Lung (tissue), 12 donors: ENCODE measurements around the gene ASCL2. TPM values are rescaled to one million over a fixed set of nuclear protein-coding genes. Genes with fewer than 3 reads are reported as not detected.
A peak's percentile ranks its signal among the peaks of the same experiment; 100 is the strongest.

Experiments
- ATAC-seq: fragments of 200-7000 bp; cut with Tn5 transposase; one replicate; pipeline ENCODE4 v1.9.1; 2020; ENCODE audit warnings: moderate number of reproducible peaks; ENCODE audit not compliant: insufficient read depth, low FRiP score
- DNase-seq, 3 donors: peaks; one replicate each; pipeline ENCODE4 v3.0.0-alpha.2; 2013 to 2017
- H3K27ac ChIP-seq, 2 donors: one replicate each; pipeline ENCODE4 v1.5.1; 2013; ENCODE audit warnings: mild to moderate bottlenecking in 2 of 2, moderate library complexity in 2 of 2, control low read depth in 1 of 2, inconsistent platforms in 1 of 2, low read depth in 1 of 2, low read length in 1 of 2
- H3K27me3 ChIP-seq, 3 donors: one replicate each; pipeline ENCODE4 v1.5.1; 2013; ENCODE audit warnings: low read length in 2 of 3; ENCODE audit not compliant: control insufficient read depth in 3 of 3, insufficient read depth in 3 of 3
- H3K36me3 ChIP-seq, 4 donors: one replicate each; pipeline ENCODE4 v1.5.1; 2013; ENCODE audit warnings: low read length in 4 of 4, mild to moderate bottlenecking in 1 of 4, moderate library complexity in 1 of 4; ENCODE audit not compliant: control insufficient read depth in 4 of 4, insufficient read depth in 4 of 4
- H3K4me1 ChIP-seq, 5 donors: one replicate each; pipeline ENCODE4 v1.5.1; 2013; ENCODE audit warnings: low read length in 5 of 5, mild to moderate bottlenecking in 2 of 5, moderate library complexity in 1 of 5; ENCODE audit not compliant: control insufficient read depth in 5 of 5, insufficient read depth in 5 of 5
- H3K4me3 ChIP-seq: one replicate; pipeline ENCODE4 v1.5.1; 2013; ENCODE audit warnings: mild to moderate bottlenecking, control low read depth, moderate library complexity
- H3K9ac ChIP-seq, 2 donors: one replicate each; pipeline ENCODE4 v1.5.1; 2013; ENCODE audit warnings: low read length in 2 of 2, control low read depth in 1 of 2; ENCODE audit not compliant: insufficient read depth in 1 of 2
- H3K9me3 ChIP-seq, 4 donors: one replicate each; pipeline ENCODE4 v1.5.1; 2013; ENCODE audit warnings: low read length in 3 of 4, mild to moderate bottlenecking in 1 of 4, moderate library complexity in 1 of 4; ENCODE audit not compliant: control insufficient read depth in 4 of 4, insufficient read depth in 3 of 4
- WGBS, 2 donors: extraction: QIAGEN DNeasy Blood & Tissue Kit; methylation state at CpG; one replicate each; pipeline ENCODE4 v1.1.7; 2013; 5-methylcytosine and 5-hydroxymethylcytosine counted together
- polyA plus RNA-seq, 2 donors: library from polyadenylated mRNA; stranded (reverse); fragments of 200-250 nt; gene quantifications; one replicate each; pipeline ENCODE4 v1.2.1, GENCODE V29; 2013
- total RNA-seq, 2 donors: library from RNA; depleted of rRNA in 1 of 2; stranded (reverse); fragments of >200 nt in 1 of 2; gene quantifications; one replicate each; pipeline ENCODE4 v1.2.1, GENCODE V29; 2014 to 2021
- TF ChIP-seq, protein P1 (sequence below): IDR thresholded peaks from 2 replicates; pipeline ENCODE4 v1.5.1; 2012; ENCODE audit warnings: mild to moderate bottlenecking; ENCODE audit errors: control extremely low read depth, extremely low read depth
- donor health status: control.
- donor health status: control.
- donor health status: Bipolar disorder and iron deficiency.
- donor health status: healthy.
- donor health status: DM: yes; HTN: yes; CAD: no.

The ASCL2 gene
- total and polyA plus RNA-seq, 4 donors, result 0.94 to 2.4 (median 2.2) TPM; not detected in 1

DNA sequence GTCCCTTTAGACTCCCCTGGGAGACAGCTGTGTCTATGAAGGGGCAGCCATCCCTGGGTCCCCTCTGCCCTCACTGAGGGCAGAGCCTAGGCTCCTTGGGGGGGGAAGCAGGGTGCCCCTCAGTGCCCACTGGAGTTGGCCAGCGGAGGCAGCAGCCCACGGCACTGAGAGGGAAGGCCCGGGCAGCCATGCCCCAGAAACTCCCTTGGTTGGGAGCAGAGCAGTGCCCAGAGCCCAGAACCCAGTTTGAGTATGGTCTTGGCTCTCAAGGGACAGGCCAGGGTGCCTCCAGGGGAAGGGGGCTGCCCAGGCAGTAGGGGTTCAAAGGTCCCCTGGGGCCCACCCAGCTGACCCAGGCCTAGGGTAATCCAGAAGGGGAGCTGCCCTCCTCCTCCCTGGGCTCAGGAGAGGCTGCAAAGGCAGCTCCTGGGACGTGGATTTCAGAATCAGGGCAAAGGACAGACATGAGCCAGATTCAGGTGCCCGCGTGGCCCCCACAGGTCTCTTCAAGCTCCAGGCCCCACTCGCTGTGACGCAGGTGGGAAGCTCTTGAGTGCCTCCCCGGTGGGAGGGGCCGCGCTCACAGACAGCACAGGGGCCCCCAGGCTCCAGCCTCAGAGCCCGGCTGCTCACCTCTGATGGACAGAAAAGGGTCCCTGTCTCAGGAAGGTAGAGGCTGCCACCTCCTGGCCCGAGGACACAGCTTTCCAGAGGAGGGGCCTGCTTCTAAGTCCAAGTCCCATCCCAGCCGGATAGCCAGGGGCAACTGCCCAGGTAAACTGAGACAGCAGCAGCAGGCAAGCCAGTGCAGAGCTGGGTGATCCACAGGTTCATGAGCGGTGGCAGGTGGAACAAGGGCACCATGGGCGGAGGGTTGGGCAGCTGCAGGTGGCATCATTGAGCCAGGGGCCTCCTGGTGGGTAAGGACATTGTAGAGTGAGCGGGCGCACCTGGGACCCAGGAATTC lies 28.7 kb upstream of the ASCL2 start:
- H3K4me1 ChIP-seq, result peaks cover 0 to 20% (median 11%) of the 10 kb centered on the region in 5 donors
- no peak overlapping the region for H3K4me3 ChIP-seq
- no peaks in the 10 kb centered on the region for H3K9me3 ChIP-seq
- ATAC-seq, result no peak
- H3K27me3 ChIP-seq, result no peaks in the 10 kb centered on the region
- H3K27ac ChIP-seq, result no peak overlapping the region
- TF ChIP-seq, protein P1, sequence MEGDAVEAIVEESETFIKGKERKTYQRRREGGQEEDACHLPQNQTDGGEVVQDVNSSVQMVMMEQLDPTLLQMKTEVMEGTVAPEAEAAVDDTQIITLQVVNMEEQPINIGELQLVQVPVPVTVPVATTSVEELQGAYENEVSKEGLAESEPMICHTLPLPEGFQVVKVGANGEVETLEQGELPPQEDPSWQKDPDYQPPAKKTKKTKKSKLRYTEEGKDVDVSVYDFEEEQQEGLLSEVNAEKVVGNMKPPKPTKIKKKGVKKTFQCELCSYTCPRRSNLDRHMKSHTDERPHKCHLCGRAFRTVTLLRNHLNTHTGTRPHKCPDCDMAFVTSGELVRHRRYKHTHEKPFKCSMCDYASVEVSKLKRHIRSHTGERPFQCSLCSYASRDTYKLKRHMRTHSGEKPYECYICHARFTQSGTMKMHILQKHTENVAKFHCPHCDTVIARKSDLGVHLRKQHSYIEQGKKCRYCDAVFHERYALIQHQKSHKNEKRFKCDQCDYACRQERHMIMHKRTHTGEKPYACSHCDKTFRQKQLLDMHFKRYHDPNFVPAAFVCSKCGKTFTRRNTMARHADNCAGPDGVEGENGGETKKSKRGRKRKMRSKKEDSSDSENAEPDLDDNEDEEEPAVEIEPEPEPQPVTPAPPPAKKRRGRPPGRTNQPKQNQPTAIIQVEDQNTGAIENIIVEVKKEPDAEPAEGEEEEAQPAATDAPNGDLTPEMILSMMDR, result peak; percentile 28
- peak in 2 of 3 donors; percentile 40 to 53 for DNase-seq
- WGBS, 2 donors, result 62 to 67% methylated on average over 18 of the region's 18 CpGs
- H3K36me3 ChIP-seq, result no peaks in the 10 kb centered on the region
- H3K9ac ChIP-seq, result no peak overlapping the region

DNA sequence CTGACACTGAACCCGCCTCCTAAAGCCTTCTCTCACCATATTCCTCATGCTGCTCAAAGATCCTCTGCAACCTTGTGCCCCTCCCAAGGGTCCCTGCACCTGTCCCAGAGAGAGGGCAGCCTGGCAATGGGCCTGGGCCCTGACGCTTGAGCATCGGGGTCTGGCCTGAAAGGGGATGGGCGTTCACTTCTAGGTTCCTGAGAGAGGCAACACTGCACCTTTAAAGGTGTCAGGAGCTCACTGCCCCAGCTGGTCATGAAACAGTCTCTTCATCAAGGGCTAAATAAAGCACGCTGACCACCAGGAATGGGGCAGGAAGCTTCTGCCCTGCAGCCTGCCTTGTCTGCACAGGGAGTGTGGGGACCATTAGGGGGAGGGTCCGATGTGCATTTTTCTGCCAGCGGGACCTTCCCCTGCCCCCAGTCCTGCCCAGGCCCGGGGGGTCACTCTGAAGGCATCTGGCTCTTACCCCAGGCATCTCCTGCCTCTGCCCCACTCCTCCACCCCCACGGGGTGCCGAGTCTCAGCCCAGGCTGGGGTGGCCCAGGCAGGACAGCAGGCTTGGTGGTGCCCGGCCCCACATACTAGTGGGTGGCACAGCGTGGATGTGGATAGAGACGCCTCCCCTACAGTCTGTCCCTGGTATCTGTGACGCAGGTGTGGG lies 27.9 kb upstream of the ASCL2 start:
- 86% methylated on average over 14 of the region's 14 CpGs for WGBS, 2 donors
- no peaks in the 10 kb centered on the region for H3K9me3 ChIP-seq
- peaks cover 0 to 12% (median 5%) of the 10 kb centered on the region in 5 donors for H3K4me1 ChIP-seq
- H3K4me3 ChIP-seq, result no peak overlapping the region
- no peak overlapping the region for H3K27ac ChIP-seq
- H3K9ac ChIP-seq, result no peak overlapping the region
- peak in 1 of 3 donors; percentile 11 for DNase-seq
- H3K36me3 ChIP-seq, result no peaks in the 10 kb centered on the region
- no peak for ATAC-seq
- TF ChIP-seq, protein P1, result no peak
- no peaks in the 10 kb centered on the region for H3K27me3 ChIP-seq

DNA sequence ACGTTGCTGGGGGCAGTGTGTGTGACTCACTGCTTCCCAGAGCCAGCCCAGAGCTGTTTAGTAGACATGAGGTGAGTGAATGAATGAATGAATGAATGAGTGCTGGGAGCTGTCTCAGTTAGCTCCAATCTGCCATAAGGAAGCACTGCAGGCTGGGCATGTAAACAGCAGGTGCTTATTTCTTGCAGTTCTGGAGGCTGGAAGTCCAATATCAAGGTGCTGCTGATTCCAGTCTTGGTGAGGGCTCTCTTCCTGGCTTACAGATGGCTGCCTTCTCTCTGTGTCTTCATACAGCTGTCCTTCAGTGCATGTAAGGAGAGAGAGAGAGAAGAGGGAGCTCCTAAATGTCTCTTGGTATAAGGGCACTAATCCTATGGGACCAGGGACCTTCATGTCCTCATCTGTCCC lies 27.2 kb upstream of the ASCL2 start:
- 68 to 96% methylated on average over 1 of the region's 1 CpG for WGBS, 2 donors
- H3K4me3 ChIP-seq, result no peak overlapping the region

More for the DNA sequence above, 27.2 kb upstream of the ASCL2 start:
- H3K9me3 ChIP-seq, result no peaks in the 10 kb centered on the region
- H3K27me3 ChIP-seq, result no peaks in the 10 kb centered on the region
- no peak overlapping the region for H3K27ac ChIP-seq
- no peak for DNase-seq
- no peak overlapping the region for H3K9ac ChIP-seq
- H3K4me1 ChIP-seq, result peaks cover 0 to 6% (median under 1%) of the 10 kb centered on the region in 5 donors
- no peak for ATAC-seq
- TF ChIP-seq, protein P1, result no peak
- H3K36me3 ChIP-seq, result no peaks in the 10 kb centered on the region
